HG03565 (cell line): ENCODE results near the gene SMAD3.

Experiments
- ATAC-seq: cut with Tn5 transposase; IDR thresholded peaks from one replicate; pipeline ENCODE4 v1.9.1; 2021; ENCODE audit warnings: mild to moderate bottlenecking, moderate library complexity; ENCODE audit not compliant: unreplicated experiment

The SMAD3 gene

DNA sequence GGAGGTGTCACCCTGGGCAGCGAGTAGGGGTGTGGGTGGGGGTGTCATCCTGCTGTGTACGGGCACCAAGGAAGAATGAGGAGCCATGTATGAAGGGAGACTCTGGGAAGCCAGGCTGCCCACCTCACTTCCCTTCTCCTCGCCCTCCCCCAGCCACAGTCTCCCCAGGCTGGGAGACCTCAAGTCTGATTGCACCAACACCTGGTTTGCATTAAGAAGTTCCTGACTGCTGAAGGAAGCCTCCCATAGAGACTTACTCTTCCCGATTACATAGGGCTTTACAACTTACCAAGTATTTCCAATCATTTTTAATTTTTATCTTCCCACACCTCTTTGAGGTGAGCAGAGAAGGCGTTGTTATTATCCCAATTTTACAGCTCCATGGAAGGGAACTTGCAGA is 29.5 kb upstream of the SMAD3 start:
- no peak for ATAC-seq

DNA sequence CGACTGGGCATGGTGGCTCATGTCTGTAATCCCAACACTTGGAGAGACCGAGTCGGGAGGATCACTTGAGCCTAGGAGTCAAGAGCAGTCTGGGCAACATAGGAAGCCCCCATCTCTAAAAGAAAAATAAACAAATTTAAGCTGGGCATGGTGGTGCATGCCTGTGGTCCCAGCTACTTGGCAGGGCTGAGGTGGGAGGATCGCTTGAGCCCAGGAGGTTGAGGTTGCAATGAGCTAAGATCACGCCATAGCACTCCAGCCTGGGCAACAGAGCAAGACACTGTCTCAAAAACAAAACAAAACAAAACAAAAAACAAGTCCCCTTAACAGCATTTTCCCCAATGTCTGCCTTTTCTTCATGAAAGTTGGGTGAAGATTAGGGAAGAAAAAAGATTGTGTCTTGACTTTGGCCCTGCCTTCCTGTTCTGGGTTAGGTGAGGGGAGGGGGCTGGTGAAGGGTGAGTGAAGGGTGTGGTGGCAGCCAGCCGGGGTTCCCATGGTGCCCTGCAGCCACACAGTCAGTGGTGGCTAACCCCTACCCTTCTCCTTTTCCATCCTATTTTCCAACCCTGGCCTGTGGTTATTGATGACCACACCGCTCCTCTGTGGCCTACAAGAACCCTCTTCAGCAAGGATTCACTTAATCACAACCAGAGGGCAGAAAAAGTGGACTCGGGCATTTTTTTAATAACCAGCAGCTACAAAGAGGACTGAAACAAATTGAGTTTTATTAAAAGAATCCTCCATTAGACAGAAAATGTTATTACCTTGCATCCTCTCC is 28.4 kb upstream of the SMAD3 start:
- no peak for ATAC-seq

DNA sequence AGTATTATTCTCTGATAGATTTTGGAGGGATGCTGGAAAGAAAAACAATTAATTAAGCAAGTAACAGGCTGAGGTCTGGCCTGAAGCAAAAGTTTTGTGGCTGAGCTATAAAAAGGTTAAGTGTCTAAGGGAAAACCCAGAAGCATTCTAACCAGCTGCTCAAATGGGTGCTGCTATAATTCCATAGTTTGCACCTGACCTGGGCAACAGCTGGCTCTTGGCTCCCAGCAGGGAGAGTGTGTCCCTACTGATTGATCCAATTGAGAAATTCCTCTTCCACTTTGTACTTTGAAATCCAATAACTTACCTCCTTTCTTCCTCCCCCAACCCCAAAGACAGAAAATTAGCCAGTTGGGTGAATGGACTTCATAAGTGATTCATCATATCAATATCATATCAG is 27.7 kb upstream of the SMAD3 start:
- no peak for ATAC-seq

DNA sequence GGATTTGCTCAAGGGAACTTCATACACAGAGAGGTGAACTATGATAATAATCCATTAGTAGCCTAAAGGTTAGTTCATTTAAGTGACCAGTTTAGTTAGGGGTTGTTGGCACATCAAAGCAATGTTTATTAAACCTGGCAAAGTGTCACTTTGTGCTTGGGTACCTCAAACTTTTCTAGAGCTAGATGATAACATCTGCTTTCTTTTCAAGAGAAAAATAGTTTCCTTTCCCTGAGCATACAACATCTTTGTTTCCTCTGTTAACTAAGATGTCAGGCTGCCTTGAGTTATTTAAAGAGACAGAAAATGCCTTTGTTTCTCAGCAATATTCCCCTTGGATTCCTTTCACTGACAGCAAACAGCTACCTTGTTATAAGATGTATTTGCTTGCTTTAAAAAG is 26.7 kb upstream of the SMAD3 start:
- ATAC-seq = no peak

DNA sequence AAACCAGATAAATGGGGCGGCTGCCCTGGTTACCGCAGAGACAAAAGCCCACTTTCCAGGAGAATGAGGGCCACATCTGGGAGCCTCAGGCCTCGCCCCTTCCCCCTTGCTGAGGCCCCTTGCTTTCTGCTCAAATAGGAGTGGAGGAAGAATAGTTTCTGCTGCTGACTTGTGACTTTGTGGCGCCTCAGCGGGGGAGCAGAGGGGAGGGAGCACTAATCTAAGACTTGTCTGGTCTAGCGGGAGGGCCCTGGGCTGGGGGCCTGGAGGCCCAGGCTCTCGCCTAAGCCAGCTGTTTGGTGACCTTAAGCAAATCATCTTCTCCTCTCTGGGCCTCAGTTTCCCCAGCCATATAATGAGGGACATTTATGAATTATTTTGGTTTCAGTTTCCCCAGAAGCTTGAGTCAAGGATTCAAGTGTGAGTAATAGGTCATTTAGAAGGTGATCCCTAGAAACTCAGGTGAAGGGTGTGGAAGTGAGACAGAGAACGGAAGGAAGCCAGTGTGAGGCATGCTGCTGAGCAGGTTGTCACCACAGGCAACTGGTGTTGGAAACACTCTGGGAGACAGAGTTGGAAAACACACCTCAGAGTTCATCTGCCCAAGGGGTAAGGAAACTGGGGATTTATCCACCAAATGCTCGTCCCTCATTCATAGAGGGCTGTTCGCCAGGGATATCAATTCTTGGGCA is 25.9 kb upstream of the SMAD3 start:
- ATAC-seq = no peak

DNA sequence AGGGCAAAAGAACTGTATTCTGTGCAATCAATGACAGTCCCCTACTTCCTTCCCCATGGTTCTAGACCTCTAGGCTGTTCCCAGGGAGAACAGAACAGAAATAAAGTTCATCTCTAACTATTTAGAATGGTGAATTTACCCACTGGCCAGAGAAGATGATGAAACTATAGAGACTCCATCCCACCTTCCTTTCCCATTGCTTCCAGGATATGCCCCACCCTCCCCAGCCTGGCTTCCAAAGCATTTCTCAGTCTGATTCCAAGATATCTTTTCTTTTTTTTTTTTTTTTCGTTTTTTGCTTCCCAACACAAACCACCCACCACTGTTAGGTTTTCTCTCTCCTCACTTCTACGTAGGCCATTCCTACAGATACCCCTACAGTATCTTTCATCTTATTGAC is 25.1 kb upstream of the SMAD3 start:
- ATAC-seq = no peak

DNA sequence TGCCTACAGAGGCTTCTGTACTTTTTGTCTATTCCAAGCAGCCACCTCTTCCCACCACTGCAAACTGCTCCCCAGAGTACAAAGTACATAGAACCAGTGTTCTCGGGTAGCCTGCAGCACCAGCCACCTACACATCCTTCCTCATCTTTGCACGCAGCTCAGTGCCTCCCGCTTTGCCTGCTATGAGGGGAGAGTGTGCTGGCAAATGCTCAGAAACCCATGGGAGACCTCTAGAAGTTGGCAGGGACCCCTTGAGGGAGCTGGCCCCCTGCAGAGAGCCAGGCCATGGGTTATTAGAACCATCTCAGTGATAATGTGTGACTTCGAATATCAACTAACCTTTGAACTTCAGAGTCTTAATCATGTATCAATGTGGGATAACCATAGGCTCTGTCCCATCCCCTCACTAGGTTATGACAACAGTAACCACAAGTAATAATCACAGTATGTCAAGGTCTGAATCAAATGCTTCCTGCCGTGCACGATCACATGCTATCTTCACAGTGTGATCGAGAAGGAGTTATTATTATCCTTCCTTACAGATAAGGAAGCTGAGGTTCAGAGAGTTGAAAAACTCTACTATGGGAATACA is 22.8 kb upstream of the SMAD3 start:
- ATAC-seq = no peak

DNA sequence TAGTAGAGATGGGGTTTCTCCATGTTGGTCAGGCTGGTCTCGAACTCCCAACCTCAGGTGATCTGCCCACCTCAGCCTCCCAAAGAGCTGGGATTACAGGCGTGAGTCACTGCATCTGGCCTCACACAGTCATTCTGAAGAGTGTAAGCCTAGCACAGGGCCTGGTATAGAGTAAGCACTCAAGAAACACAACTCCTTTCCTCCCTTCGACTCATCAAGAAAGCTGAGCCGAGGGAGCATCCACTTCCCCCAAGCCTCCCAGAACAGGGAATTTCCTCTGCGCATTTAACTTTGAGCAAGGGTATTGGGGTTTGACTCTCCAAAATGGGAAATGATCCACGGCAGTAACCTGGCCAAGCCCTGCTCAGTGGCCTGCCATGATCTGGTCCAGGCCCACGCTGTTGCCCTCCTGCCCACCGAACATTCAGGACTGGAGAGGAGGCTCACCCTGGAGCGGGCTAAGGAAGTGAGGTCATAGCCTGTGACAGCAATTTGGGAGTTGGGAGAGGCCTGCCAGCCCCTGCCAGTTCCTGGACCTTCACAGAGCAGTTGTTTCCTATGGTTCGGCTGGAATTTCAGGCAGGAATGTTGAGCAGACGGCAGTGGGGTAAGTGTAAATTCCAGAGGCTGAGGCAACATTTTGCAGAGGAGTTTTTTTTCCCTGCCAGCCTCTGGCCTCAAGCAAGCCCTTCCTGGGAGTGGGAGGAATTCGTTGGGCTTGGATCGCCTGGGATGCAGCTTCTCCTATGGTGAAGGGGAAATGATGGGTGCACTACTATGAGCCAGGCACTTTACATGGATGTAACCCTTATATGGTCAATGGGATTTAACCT is 21.2 kb upstream of the SMAD3 start:
- ATAC-seq = no peak

DNA sequence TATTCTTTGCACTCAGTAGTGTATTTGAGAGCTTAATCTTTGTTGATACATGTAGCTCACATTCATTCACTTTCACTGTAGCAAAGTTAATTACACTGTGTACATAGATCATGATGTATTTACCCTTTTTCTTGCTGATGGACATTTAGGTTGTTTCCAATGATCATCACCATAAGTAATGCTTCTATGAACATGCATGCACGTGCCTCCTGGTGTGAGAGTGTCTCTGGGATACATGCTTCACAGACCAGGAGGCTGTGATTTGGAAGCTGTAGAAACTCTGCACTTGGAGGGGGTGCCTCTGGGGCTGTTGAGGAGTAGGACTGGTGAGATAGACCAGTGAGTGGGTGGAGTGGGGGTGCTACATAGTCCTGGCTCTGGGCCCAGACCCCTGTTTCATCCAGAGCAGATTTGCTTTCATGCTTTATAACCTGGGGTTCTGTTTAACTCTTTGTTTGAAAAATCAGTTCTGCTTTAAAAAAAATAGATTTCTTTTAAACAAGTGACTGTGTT is 18.2 kb upstream of the SMAD3 start:
- ATAC-seq = no peak

DNA sequence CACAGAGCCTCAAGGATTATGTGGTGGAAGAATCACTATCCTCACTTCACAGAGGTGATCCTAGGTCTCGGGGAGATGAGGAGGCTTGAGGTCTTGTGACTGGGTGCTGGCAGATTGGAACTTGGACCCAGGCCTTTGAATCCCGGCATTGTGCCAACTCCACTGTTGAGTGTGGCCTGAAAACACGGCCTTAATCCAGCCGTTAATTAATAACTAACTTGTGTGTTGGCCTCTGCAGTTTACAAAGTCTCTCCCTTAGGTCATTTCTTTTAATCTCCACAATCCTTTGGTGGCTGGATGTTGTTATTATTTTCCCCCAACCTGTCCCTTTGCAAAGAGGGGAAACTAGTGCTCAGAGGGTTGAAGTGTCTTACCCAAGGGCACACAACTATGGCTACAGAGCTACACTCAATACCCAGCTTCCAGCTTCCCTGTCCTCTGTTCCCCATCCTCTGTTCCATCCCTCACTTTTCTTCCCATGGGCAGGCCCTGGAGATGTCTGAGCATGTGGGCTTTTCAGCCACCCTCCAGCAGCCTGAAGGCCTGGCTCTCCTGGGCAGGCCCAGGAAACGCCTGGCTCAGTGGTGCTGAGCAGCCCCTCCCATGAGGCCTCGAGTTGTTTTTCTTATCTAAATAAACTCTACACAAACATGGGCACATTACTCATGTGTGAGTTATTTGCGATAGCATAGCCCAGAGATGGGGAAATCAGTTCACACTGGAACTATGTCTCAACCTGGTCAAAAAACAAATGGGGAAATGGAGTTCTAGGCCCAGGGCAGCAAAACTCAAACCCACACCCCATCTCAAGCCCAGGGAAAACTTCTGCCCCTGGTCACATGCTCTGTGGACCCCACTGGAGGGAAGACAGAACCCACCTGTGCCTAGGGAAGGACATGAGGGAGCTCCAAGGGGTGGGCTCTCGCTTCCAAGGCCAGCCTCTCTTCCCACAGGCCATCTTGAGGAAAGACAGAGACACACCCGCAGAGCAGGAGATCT is 16.8 kb upstream of the SMAD3 start:
- no peak for ATAC-seq

DNA sequence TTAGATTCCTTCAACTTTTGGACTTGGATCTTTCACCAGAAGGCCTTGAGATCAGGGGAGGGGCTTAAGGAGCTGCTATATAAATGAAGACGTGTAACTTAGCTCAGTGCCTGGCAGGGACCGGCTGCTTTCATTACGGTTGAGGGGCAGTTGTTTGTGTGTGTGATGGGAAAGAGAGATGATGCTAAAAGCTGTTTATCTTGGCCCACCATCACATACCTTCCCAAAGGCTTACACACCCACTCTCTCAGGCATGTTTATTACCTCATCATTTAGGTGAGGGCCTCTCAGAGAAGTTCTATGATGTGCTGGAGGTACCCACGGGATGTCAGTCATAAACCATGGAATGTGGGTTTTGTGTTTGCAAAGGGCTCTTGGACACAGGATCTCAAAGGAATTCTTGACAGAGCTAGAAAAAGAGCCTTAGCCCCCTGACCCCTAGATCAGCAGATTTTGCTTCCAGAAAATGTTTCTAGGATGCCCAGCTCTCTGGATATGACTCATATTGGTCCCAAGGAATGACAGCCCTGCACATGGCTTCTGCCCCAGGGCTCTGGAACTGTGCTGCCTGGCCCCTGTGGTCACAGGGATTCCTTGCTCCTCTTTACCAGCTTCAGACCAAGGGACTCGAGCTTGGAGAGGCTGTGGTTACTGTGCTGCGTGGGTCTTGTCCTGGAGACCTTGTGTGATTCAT is 15.9 kb upstream of the SMAD3 start:
- ATAC-seq = no peak

DNA sequence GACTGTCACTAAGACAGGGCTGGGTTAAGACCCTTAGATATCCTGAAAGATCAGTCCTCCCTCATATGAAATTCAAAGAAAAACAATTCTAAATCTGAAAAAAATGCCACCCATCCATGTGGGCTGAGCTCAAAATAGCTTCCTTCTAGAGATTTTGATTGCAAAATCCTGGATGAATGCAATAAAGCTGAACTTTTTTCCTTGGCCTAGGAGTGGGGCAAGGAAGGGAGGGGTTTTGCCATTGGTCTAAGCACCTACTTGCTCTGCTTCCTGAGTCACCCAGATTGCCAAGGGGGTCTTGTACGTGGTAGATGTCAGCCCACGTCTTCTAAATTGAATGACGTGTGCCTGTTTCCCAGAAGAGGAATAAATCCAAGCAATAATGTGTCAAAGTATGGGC is 15.3 kb upstream of the SMAD3 start:
- ATAC-seq = no peak

DNA sequence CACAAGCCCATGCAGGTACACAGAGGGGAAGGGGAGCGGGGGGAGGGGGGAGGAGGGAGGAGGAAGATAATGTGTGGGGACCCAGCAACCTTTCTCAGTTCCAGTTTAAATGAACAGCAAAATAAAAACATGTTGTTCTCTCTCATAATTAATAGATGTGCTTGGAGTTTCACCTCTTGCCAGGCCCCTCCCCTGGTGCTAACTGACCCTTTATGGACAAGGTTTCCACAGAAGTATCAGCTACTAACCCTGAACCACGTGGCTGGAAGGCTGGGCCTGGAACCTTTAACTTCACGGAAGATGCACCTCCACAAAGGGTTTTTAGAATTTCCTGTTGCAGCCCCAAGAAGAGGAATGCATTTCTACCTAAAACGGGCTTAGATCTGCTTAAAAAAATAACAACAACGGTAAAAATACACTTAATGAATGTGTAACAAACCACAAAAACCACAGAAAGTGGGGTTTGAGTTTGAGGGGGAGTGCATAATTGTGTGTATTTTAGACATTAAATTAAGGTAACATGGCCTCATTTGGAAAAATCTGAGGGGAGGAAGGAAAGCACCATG is 14.8 kb upstream of the SMAD3 start:
- ATAC-seq = no peak

DNA sequence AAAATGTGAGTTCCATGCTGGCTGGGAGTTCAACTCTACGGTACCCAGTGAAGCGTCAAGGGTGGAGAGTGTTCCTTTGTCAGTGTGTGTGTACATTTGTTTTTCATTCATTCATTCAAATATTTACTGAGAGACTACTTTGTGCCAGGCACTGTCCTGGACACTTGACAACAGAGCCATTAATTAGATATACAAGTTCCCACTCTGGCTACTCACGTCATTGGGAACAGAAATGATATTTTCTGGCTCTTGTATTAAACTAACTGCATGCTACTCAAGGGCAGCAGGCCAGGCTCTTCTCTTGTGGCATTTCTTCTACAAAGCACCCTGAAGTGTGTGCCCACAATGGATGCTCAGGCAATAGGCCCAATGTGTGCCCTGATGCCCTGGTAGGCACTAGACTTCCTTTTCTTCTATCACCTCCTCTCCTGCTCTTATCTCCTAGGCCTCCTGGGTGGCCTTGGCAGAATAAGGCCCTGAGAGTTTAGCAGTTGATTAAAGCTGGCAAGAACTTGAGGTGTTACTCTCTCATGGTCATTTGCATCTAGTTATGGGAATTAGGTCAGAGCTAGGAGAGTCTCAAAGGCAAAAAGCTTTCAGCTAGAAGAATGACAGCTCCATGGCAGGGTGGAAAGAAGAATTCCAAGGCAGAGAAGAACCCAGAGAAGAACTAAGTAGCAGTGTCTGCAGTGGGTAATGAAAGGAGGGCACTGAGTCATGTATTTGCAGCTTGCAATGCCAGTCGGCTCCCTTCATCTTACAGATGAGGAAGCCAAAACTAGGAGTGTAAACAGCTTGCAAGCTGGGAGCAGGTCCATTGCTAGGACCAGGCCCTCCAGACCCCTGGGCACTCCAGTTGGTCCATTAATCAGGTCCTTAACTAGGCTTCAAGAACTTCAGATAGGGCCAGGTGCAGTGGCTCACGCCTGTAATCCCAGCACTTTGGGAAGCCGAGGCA is 14.0 kb upstream of the SMAD3 start:
- no peak for ATAC-seq

DNA sequence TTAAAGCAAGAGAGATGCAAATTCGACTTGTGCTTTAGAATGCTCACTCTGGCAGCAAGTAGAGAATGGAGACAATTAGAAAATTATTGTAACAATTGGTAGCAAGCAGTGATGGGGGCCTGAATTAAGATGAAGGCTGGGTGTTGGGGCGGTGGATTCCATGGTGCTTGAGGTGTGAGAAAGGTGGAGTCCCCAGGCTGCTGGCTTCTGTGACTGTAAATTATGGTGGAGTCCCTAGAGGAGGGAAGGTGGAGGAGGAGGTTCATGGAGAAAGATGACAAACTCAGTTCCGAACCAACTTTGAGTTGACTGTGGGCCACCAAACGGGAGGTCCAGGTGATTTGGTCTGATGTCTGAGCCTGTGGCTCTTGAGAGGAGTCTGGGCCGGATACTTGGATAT is 10.7 kb upstream of the SMAD3 start:
- ATAC-seq = no peak

DNA sequence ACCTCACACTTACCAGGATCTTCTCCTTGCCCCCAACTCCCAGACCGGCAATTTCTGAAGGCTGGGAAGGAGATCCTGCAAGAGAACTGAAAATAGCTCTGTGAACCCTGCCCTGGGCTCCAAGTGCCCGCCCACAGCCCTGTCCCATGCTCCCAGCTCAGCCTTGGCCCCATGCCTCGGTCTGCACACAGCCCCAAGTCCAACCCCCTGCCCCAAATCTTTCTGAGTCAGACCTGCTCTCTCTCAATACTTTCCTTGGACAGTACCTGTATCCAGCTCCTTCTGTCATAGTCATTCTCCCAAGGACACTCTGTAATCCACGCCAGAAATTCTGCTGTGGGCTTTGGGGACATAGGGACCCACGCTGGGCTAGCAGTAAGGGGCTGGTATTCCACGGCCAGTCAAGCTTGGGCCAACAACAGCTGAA is 6.3 kb upstream of the SMAD3 start:
- no peak for ATAC-seq

DNA sequence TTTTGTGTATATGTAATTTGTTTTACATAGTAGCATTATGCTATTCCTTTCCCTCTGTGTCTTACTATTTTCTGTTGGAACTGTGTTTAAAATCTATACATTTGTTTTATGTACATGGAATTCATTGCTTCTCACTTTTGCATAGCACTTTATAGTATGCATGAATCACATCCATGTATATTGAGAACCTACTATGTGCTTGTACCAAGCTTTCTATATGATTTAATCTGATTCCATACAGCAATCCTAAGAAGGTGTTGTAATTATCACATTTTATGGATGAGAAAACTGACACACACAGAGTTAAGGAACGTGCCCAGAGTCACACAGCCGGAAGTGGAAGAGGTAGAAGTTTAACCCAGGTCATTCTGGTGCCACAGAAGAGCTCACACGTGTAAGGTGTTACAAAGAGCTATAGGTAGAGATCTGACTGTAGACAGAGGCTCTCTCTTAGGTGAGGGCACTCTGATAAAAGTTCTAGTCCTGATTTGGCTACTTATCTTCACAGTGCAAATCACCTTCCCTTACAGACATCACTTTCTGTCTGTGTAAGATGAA is 3.5 kb upstream of the SMAD3 start:
- ATAC-seq = no peak
